CD4-positive, alpha-beta T cell treated with Interleukin-4 for 1 hour (primary cell): ENCODE results near the gene KCNMB2.

Experiments
- DNase-seq, 2 donors: peaks; one replicate each; pipeline ENCODE4 v3.0.0-alpha.2; 2020 to 2022

KCNMB2 gene

DNA sequence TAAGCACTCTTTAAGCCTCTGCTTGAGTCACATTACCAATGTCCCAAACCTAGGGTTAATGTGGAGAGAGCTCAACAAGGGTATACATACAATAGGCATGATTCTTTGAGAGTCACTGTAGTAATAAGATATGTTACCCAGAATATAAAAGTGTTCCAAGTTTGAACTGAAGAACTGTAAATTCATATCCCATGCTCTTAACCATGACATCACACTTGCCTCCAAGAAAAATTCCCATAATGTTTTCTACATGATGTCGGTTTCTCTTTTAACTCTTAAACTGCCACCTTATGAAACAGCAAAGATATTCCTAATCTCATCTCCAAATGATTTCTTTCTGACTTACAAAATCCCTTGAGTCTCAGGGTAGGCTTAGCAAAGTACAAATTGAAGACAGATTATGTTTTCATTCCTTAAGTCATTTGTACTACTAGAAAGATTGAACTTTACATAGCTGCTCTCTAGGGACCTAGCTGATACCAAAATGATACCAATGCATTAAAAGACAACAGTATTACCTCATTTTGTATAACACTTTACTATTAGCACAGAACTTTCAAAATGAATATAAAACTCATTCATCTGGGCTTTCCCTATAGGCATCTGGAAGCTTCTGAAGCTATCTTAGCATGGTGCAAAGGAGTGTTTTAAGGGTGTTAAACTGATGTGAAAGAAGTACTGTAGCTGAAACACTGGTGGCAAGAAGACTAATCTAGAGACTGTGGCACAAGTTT, 127.1 kb downstream of the KCNMB2 start:
- no peak for DNase-seq

DNA sequence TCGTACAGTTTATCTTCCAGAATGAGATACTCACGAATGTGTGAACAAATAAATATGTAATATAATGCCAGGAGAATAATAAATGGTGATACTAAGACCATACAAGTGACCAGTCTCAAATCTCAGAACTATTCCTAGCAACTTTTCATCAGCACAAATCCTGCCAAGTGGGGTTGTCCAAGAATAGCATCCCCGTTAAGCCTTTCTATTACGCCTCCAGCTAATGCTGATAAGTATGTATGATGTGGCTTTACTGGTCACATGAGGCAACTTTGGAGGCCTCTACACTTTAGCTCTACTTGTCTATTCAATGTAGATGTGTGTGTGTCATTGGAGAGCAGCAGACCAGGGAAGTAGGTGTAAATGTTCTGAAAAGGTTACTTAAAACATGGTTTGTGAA, 129.5 kb downstream of the KCNMB2 start:
- DNase-seq = no peak

DNA sequence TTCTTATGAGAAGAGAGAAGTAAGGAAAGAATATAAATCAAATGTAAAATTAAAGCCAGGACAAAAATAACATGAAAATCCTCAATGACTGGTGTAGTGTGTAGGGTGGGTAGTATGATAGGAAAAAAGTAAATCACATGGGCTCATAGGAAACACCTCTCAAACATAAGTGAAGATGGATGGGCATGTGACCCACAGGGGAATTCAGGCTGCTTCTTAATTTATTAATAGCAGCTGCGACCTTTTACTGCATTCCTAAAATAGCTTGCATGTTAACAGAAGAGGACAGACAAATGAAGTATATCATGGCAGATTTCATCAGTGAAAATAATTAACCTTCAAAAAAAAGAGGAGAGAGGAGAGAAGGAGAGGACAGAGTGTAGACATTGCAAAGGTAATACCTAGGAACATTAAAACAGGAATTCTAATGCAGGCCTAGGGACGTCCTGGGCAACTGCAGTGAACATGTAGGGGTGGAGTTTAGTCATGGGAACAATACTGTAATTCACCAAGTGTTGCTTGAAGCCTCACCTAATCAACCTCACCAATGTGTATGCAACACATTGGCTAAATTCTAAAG, 132.9 kb downstream of the KCNMB2 start:
- no peak for DNase-seq

DNA sequence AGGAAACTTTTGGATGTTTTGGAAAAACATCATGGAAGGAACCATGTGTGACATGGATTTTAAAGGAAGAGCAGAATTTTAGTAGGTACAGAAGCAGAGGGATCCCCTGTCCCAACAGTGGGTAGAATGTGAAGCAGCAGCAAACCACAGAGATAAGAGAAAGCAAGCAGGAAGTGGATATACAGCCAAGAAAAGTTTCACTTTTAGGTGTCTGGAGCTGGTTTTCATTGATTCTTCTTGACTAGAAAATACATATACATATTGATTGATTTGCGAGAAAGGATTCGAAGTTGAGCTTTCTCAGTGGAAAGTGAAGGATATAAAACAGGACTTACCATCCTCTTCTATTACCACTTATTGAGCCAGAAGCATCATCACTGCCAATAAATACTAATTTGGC, 133.5 kb downstream of the KCNMB2 start:
- no peak for DNase-seq

DNA sequence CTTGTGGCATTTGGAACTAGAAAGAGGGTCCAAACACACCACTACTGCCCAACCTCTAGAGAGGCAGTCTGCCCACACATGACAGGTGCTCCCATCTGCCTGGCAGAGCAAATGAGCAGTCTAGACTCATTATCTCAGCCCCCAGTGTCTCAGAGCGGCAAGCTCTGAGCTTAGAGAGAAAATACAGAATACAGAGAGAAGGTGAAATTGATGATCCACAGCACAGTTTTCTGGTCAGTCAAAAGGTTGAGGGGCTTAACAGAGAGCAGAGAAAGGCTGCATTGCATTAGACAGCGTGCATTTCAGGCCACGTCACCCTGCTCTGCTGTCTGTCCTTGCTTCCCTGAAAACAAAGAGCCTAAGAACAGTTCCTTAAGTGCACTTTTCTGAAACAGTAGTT, 135.1 kb downstream of the KCNMB2 start:
- no peak for DNase-seq

DNA sequence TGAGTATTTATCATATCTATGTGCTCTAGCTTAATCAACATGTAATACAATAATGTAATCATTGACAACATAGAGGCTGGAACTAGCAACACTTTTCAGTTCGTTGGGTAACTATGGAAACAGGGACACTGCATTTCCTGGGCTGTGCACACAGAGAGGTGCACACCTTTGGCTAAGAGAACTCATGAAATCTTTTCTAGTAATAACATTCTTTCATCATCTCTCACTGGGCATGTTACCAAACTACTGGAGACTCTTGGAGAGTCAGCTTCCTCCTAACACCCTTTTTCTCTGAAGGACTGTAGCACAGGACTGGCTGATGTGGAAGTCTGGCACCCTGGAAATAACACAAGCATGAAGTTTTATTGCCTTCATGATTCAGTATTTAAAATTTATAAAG, 135.6 kb downstream of the KCNMB2 start:
- DNase-seq = no peak

DNA sequence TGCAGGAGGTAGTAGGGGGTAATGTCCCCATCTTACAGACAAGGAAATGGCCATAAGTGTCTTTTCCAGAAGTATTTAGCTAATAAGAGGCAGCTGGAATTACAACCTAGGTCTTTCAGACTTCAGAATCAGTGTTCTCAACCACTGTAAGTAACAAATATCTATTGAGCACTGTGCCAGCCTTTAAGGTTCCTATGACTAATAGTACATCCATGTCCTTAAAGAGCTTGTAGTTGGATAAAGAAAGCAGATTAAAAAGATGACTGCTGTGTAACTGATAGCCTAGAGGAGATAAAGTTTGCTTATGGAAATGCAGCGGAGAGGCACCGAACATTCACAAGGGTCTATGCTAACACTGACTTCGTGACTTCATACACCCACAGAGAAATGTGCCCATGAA, 136.0 kb downstream of the KCNMB2 start:
- DNase-seq = no peak

DNA sequence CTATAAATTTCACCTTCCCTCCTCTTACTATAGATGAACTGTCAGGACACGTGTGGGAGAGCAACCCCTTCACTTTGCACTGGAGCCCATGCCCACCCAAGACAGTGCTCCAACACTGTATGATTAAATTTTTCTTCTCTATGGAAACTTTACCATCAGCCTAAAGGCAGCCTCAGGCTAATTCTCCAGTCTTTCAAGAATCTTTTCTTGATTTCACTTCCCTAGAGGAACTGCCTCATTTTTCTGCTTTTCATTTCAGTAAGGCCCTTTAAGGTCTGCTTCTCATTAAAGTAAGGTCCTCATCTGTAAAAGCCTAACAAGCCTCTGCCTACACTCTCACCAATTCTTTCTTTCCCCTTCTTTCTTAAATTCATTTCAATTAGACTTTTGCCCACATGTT, 137.3 kb downstream of the KCNMB2 start:
- no peak for DNase-seq

DNA sequence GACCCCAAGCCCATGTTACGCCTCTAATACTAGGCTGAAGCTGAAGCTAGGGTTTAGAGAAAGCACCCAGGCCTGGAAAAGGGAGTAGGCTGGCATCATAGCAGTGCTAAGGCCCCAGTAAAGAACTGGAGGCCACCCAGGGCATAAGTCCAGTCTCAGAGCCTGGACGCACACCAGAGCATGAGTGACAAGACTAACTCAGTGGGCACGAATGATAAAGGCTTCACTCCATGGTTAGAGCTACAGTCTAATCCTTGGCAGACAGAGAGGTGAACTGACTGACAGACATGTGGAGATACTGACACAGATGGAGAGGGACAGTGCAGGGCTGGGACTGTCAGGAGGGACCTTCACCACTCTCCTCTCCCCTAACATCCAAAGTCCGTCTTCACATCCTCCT, 139.8 kb downstream of the KCNMB2 start:
- DNase-seq = no peak

DNA sequence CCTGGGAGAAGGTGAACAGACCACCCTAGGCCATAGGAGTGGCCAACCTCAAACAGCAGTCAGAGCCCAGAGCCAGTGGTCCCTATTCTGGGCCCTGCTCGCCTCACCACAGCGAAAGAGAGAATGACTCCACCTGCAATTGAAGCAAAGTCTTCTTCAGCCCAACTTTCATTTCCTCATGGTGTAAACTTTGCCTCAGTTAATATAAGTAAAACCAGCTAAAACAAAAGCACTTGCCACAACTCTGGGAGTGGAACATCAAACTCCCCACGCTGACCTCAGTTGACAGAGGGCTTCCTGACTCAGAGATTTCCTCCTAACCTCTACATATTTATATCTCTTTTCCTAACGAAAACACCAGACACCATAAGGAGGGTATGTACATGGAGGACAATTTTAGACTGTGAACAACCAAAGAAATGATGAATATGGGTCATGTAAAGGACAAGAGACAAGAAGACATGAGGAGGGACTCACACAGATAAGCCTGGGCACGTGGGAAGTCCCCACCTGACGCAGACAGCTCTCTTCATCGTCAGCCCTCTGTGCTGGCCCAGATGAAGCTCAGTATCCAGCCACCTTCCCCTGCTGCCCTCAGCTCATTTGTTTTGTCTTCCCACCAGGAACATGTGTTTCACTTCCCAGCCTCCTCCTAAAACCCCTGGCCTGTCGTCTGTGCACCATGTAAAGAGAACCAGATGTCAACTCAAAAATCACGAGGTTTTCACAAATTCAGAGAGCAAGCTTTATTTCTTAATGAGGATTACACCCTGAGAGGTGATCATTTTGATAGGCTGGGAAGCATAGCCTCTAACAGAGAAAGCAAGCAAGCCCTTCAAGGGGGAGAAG, 140.9 kb downstream of the KCNMB2 start:
- no peak for DNase-seq

DNA sequence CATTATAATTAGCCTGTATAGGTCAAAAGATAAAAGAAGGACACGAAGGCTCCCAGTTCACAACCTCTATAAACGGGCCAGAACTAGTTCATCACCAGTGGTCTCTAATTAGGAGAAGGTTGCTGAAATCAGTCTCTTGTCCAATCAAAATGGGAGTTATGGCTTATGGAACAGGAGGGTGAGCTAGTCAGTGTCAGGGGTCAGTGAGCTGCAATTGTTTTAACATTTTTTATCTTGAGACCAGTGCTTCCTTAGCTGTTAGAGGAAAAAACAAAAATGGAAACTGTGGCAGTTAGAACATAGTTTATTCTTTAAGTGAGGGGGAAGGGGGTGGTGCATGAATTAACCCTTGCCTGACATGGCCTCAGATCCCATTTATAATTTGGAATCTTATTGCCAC, 141.7 kb downstream of the KCNMB2 start:
- no peak for DNase-seq

DNA sequence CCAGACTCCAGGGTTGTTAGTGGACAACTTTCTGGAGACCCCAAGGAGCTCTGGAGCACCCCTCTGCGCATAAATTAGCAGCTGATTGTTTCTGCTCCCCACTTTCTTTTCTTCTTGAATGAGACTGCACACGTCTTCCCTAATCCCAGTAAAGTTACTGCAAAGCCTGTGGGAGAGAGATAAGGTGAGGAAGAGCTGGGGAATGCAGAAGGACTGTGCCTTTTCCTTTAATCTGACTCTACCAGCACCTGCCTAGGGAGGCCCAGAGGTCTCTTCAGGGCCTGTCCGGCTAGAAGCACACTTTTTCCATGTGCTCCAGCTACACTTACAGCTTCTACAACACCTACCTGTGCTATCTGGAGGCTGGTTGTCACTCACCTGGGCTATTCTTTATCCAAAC, 143.8 kb downstream of the KCNMB2 start:
- no peak for DNase-seq

DNA sequence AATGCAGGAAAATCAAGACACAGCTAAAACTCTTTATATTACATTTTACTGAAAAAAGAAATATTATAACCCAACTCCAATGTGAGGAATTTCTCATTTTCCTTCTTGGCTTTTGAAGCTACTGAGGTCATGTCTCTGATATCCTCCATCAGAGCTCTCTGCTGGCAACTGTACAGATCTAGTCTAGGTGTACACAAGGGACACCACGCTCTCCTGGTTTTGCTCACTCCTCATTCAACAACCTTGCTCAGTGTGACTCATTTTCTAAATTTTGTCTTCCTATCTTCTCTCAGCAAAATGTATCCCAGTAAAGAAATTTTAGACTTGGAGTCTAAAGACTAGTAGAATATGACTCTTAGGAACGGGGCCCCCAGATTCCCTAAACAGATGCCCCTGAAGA, 144.3 kb downstream of the KCNMB2 start:
- no peak for DNase-seq

DNA sequence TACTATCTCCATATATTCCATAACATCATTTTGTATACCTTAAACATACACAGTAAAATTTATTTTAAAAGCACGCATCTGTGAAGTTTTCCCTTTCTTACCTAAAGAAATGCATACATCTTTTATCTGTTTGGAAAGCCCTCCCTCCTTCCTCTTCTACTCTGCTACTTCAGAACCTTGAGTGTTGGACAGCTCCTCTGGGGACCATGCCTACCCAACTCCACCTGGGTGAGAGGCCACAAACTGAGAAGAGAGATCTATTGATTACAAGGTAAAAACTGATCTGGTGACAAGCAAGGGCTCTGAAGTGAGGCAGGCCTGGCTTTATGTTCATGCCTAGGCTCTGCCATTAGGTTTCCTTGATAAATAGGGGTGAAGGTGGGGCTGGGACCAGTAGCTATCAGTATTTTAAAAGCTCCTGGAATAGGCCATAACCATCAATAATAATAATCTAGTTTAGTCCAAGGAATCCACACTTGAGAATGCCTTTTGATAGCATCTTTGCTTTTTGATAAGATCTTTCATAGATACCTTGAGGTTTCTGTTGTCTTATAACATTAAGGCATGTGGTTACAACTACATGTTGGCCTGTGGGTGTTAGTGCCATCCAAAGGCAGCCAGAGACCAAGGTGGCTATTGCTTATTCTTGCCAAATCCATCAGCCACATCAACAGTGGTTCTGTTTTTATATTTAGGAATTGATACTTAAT, 148.8 kb downstream of the KCNMB2 start:
- no peak for DNase-seq

DNA sequence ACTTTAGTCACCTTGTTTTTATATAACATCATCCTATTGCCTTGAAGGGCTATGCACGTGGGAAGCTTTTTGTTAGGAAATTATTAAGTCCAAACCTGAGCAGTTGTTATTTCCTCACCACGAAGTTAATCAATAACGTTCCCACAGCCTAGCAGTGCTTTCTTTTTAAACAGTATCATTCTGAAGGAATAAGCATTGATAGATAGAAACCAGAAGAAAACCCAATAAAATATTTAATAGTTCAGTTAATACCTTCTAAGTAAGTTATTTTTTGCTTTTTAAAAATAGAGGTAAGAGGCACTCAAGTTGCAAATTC, 149.3 kb downstream of the KCNMB2 start:
- DNase-seq = no peak

DNA sequence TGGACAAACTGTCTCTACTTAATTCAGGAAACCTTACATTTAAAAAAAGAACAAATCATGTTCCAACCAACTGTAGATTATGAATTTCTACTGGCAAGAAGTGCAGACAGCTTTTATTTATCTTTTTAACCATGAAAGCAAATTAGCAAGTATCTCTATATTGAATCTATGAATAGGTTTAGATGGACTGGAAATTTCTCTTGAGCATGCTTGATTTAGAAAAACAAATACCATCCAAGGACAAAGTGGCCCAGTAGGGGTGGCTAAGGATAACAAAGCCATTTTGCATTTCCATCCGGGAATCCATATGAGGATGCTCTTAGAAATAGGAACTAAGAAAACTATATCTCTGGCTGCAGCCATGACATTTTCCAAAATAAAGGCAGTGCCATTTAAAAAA, 150.6 kb downstream of the KCNMB2 start:
- DNase-seq = no peak

DNA sequence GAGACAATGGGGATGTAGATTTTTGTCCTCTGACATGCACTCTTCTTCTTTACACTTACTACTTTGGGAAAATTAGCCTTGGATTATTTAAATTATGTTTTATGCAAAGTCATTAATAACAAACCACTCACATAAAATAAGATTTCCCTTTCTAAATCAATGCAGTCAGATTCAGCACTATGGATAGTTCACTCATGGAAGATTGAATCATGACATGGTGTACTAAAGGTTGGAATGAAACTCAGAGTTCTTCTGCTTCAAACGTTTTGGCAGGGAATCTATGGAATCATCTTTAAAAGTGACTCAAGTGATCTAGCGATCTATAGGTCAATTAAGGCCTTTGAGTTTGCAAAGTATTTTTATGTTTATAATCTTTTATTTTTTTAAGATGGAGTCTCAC, 154.3 kb downstream of the KCNMB2 start:
- no peak for DNase-seq

DNA sequence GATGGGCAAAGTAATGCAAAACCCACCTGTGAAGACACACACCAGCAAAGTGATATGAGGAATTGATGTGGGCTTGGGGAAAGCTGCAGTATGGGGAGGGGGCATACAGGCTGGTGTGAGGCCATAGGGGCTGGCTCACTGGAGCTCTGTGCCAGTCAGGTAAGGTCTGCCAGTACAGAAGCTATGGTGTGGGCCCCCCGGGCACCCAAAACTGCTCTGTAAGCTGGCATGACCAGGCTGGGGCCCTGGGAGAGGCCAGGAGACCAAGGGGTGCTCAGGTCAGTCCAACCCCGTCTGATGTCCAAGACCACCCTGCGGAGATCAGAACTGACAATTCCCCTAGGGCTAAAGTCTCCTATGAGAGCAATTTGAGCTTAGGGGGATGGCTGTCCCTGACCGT, 163.1 kb downstream of the KCNMB2 start:
- no peak for DNase-seq

DNA sequence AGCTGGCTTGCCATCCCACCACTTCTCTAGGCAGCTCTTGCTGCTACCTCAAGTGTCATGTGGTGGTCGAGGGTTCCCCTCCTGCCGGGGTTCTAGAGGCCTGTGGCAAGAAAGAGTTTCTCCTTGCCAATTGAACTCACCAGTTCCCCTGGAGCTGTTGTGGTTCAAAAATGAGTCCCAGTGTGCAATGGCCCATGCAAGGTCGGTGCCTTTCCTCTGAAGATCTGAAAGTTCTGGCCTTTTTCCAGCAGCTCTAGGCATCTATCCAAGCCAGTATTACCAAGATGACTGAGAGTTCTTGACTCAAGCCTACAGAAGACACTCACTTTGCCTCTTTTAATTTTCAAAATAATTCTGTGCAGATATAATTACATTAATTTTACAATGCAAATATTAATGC, 163.6 kb downstream of the KCNMB2 start:
- DNase-seq = no peak

DNA sequence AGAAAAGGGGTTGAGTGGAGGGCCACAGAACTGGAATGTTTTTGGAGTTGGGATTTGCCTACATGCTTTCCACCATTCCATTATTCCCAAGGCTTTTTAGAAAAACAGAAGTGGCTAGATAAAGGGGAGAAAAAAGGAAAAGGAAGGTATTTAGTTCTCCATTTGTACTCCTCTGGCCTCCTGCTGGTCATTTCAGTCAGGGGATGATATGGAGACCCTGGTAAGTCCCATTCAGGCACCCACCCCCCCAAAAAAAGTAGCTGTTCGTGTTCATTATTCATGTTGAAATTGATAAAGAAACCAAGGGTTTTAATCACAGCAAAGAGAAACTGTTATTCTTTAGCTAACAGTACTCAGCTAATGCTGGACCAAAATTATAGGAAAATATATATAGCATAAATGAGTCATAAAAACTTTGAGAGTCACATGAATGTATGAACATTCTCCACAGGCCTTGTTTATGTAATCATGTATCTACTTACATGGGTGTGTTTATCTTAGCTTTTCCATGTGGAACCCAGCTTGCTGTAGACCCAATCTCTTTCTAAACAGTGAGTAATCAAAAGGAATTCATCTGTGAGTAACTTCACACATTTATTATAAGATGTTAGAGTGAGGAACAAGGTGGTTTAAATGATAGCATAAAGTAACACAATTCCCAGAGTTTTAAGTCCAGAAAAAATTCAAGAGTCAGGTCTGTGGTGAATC, 167.2 kb downstream of the KCNMB2 start:
- DNase-seq = no peak

DNA sequence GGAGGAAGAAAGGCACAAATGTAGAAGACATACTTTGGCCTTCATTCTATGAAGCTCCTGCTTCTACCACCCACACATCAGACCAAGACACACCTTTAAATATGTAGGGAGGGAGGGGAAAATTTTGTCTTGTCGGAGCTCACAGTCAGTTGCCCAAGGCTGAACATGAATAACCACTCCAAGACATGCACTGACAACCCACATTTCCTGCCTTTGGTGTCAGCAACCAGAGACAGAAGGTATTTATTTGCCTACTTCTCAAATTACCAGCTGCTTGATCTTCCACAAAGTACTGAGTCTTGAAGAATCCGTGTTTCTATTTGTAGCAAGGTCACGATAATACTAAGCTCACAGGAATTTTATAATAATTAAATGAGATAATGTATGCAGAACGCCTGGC, 169.7 kb downstream of the KCNMB2 start:
- DNase-seq = no peak

DNA sequence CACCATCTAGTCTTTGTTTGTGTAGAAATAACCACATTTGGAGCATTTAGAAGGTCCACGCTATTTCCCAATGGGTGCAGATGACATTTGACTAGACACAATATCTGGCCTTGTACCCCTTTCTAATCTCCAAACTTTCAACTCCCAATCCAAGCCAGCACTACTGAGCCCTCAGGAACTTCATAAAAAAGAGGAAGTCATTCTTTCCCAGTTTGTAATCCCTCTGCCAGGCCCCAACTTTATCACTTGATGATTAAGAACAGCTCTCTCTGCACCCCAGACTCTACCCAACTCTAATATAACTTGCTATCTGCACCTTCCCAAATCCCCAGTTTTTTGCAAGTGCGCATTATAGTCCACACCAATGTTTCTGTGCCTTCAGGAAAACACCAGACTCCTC, 170.2 kb downstream of the KCNMB2 start:
- no peak for DNase-seq
